Stimulated activated naive CD4-positive, alpha-beta T cell treated with Interleukin-2 at 50 U/mL for 16 hours (primary cell): ENCODE measurements around the gene PSMD6.

Experiments
- DNase-seq: peaks from one replicate; lab custom pipeline; 2025; lab: John Stamatoyannopoulos, UW

PSMD6 gene

DNA sequence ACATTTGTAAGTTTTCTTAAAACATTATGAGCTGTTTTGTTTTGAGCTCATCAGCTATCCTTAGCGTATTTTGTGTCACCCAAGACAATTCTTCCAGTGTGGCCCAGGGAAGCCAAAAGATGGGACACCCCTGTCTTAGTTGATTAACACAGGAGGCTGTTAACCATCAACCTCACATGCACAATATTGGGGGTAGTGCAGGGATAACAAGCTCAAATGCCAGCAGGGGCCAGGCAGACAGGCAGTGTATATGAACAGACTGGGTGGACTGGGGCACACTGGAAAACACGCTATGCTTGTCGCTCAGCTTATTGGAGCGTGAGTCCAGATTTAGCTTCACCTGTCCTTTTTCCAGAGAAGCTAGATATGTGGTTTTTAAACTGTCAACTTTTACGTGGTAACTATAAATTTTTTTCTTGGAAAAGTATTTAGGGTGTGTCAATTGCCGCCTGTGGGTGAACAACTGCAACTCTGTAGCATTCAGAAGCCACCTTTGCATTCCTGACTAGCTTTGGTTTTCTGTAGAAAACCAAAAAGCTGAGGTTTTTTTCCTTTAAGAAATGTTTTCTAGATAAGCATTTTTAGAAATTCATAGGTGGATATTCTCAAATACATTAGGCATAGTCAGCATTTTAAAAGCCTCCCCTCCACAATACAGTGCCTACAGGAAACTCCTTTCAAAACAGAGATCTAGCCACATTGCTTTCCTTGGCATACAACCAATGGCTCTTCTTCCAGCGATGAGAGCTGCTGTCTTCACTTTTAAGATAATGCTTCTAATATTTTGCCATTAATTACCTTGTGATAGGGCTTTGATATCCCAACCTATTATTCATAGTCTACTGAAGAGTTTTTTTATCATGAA, 14.6 kb downstream of the PSMD6 start:
- DNase-seq = no peak

DNA sequence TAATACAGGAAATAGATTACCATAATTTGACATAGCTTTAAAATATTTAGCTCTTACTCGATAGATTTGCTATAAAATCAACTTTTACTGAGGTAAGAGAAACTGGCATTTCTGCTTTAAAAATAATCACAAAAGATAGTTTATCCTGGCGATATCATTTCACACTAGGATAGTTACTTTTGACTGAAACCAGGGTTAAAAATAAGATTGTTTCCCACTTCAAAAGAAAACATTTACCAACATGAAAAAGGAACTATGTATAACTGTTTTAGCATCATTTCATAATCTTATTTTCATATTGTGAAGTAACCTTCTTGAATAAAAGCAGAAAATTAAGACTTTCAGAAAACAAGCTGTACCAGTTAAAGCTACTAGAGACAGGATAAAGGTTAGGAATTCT, 15.3 kb downstream of the PSMD6 start:
- DNase-seq = no peak

DNA sequence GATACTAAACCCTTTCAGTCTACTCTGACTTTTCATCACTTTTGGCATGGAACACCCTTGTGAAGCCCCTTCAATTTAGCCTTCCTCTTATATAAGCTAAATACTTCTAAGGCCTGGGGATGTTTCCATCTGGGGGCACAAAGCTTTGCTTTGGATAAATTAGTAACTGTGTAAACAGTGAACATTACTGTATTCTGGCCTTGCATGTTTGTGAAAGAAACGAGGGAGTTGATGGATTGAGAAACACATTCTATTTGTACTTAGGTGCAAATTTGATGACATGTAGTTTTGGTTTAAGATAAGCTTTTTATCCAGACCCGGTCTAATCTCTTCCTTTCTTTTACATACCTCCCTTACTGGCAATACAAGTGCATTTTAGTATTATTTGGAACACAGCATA, 19.7 kb downstream of the PSMD6 start:
- no peak for DNase-seq

DNA sequence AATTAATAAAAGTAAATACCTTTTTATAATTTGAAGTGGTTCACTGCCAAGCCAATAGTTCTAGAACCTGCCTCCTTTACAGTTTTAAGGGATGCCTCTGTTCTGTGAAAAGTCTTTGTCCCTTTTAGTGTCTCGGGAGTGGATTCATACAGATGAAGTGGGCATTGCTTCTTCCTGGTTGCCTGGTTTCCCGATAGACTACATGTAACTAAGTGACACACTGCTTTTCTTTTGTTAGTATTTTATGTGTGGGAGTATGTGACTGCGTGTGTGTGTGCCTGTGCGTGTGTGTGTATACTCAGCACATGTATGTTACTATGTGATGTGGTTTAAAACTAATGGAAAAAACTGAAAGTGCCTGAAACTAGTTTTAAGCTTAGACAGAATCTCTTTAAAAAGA, 21.1 kb downstream of the PSMD6 start:
- no peak for DNase-seq

DNA sequence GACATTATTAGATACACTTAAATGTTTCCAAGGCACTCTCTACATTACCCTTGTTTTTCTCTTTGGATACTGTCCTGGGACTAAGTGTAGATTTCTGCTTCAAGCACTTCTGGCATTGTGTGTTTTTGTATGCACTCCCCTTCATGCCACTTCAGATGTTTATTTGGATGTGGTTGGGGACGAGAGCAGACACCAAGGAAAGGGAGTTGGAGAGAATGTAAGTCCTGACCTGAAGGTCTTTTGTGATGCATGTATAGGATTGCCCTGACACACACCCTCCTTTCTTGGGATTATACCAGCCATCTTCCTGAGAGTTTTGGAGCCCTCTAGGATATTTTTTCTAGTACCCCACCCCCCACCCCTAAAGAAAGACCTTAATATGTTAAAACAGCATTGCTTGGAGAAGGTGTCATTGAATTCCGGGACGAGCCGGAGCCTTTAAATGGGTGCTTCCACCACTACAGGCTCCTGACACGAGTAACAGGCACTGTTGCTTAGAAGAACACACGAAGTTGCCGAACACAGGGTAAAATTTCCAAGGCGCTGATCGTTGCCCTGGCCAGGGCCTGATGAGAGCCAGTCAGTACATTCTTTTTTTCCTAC, 22.7 kb downstream of the PSMD6 start:
- DNase-seq = no peak

DNA sequence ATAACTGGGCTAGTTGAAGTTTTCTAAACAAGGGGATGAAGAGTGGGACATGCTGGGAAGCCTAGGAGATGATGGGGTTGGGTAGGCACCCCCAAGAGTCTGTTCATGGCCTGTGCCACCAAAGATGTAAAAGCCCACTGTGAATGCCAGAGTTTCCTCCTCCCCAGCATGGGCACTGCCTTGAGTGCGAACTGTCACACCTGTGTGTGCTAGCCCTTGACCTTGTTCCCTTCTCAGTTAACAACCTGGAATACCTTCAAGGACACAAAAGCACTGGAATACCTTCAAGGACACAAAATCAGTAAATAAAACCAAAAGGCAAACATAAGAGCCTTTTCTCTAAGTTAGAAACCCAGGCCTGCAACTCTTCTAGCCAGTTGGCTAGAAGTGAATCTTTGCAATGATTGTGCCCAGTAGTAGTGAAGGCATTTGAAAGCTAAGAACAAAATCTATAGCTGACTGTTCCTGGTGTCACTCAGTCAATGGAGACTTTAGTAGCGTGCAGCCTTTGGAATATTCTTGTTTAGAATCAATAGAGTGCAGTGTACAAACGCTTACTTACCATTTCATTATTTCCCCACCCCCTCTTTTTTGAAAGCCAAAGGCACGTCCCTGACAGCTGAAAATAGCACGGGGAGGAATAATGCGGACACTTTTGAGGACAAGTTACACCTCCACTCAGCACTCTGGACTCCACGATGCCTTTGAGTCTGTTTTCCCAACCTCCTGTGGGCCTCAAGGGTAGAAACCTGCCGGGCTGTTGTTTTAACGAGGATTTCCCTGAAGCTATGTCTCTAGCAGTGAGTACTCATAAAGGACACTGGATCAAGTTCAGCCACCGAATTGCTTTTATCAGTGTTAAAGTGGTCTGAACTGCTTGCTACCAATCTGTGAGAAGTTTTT, 24.2 kb downstream of the PSMD6 start:
- no peak for DNase-seq

DNA sequence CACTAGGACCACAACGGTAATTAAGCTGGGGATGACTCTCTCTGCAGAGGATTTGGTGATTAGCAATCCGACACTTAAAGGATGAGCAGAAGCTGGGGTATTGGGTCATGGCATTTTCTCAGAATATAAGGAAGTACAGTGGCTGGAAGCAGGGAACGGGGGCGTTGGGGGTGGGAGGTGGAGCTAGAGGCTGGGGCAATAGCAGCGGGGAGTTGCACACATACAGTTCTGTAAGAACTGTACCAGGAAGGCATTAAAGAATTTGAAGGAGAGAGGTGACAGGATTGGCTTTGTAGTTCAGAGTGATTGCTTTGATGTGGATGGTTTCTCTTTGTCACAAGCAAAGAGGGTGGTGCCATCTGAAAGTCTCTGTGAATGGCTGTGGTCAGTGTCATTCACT, 28.2 kb downstream of the PSMD6 start:
- no peak for DNase-seq

DNA sequence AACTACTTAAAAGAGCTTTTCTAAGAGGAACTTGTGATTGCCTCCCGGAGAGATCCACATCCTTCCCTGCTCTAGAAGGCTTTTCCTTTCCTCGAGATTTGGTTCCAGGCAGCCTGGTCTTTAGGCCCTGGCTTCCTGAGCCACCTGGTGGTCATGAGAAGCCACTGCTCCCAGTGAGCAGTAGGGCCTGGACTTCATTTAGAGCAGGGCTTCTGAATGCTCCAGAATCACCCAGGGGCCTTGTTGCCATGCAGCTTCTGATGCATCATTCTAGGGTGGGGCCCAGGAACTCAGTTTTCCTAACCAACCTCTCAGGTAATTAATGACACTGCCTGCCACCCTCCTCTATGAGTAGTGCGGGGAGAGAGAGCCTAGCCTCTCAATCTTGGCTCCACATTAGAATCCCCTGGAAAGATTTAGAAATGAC, 29.6 kb downstream of the PSMD6 start:
- DNase-seq = peak; percentile 15

DNA sequence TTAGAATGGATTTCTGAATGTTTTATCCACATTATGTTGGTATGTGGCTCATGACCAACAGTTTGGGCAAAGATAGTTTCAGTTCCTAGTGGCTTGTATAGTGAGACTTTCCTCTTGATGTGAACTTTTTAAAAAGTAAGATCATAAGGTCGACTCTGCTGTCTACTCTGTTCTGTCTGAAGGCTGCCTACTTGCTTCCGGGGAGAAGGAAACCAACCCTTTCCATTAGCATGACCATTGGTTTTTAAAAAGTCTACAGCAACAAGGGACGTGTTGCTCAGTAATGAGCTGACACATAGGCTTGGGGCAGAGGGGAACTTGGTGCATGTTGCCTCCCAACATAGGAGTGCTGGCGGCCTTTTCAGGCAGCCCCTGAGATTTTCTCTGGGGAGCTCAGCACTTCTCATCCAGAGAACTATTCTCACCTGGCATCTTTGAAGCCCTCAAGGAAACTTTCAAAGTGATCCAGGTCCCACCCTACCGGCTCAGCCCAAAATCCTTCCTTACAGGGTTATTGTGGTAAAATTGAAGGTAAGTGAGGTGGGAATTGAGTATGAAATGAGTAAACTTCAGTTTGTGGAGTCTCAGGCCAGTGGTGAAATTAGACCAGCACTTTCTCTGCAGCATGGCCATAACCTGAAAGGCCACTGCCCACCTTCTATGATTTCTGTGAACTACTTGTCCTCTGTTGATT, 30.6 kb downstream of the PSMD6 start:
- DNase-seq = no peak

DNA sequence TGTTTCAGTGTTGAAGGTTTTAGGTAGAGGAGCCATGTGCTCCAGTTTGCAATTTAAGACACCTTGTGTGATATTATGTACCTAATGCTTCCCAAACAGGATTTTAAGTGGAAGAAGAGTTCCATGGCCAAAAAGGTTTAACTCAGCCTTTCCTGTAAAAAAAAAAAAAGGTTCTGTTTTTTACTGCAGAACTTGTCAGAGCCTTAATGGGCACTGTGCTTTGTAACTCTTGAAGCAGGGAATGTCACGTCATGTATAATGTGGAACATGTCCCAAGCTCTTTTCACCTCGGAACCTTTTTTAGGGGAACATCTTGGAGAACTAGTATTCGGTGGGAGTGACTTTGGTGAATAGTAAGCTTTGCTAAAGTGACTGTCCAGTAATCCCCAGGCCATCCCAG, 31.6 kb downstream of the PSMD6 start:
- DNase-seq = no peak

DNA sequence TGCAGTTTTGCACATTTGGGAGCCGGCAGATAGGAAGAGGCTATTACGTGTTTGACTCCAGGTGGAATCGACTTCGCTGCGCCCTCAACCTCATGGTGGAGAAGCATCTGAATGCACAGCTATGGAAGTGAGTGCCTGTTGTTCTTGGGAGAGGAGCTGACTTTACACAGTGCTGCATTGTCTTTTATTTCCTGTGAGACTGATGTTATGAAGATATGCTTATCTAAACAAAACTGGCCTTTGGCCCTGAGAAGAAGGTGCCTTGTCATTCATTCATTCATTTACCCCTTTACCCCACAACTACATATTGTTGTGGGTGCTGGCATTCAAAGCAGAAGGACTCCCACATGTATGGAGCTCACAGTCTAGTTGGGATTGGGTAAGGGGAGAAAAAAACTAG, 32.6 kb downstream of the PSMD6 start:
- DNase-seq = no peak

DNA sequence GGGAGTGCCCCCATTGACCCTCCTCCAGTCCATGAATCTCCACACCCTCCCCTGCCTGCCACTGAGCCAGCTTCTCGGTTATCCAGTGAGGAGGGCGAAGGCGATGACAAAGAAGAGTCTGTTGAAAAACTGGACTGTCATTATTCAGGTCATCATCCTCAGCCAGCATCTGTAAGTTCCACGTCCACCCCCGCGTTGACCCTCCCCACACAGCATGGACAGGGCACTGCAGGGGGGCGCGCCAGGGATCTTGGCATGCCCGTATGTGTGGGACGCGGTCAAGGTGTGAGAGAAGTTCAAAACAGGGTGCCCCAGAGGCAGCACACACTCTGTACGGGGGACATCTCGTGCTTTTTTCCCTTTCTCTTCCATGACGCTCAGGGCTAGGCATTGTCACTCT, 33.1 kb downstream of the PSMD6 start:
- no peak for DNase-seq

DNA sequence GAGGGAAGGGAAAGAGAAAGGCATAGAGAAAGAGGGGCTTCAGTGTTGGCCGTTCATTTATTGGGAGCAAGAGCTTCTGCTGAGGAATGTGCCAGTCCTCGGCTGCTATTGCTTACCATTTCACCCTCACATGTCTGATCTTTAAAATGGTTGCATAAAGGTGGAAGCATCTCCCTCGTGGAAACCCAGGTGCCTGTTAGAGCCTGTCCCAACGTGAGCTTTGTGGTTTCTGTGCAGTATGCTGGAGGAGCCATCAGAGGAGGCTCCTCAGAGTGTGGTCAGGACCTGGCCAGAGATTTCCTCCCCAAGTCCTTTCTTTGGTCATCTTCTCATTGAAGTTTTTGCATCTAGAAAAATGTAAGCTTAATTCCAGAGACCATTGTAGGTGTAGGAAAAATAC, 34.4 kb downstream of the PSMD6 start:
- no peak for DNase-seq

DNA sequence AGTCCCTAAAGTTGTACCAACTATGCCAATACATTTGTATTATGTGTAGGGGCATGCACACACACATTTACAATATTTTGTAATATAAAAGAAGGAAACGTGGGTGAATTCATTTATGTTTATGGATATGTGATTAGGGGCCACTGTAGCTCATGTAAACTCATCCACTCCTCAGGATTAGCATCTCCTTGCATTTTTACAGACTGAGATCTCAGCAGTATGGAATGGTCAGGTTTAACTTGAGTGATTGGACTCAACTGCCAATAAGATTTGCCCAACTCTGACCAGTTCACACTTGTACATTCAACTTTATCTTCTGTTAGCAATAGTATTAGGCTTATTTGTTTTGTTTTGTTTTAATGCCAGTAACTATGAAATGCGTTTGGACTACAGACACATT, 36.5 kb downstream of the PSMD6 start:
- DNase-seq = no peak

DNA sequence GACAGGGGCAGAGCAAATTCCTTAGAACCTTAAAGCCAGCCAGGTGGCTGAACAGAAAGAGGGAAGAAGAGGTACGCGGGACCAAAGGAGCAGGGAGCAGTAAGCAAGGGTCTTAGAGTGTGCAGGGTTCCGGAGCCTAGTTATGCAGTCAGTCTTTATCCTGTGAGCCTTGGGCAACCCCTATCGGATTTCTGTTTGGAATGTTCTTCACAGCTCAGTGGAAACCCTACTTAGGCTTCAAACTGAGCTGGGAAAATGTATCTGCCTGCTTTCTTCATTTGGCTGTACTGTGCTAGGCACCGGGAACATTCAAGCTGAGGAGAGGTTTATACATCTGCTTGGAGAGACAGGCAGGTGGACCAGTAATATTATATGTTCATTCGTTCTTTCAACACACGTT, 37.1 kb downstream of the PSMD6 start:
- no peak for DNase-seq

DNA sequence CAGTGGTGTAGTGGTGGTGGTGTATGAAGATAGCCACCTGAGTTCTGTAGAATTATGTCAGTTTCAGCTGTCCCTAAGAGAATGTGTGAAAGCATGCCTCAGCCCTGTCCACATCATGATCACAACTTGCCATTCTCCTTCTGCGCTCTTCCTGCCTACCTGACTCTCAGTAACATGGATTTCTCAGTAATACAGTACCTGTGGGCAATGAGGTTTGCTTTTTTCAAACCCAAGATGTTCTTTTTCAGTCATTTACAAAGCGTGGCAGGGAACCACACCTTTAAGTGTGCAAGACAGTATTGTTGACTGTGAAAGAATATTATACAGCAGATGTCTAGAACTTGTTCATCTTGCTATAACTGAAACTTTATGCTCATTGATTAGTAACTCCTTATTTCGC, 38.9 kb downstream of the PSMD6 start:
- DNase-seq = no peak

DNA sequence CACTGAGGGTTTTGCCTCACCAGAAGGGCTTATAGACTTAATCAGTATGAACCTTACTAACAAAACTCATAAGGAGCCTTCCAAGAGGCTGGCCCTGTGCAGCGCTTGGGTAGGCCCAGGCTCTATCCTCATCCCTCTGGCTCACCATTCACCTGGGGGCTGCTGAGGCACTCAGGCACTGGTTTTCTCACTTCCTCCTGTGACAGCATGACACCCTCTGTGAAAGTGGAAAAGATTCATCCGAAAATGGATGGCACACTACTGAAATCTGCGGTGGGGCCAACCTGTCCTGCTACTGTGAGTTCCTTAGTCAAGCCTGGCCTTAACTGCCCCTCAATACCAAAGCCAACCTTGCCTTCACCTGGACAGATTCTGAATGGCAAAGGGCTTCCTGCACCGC, 41.3 kb downstream of the PSMD6 start:
- DNase-seq = no peak

DNA sequence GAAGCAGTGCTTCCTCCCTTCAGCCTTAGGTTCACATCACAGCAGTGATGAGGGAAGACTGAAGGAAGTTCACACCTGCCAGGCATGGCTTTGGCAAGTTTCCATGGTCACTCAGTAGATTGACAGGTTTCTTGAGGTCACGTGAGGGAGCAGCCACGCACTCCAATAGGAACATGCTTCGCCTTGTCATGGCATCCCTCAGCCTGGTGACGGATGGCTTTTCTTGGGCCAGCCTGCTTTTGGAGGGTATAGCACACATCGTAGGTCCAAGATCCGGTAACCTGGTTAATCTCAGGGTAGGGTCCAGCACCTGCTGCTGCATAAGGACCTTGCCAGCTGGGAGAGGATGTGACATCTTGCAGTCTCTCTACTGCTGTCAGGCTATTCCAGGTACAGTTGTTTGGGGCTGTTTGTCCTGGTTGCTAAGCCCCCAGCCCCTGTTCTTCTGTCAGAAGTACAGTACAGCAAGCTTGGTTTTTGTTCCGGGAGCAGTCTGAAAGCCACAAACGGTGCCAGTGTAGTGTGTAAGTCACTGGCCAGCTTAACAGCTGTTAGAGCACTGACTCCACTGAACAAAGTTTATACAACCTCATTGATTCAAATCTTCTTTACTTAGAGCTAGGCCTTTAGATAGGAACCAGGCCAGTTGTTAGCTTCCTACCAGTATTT, 42.3 kb downstream of the PSMD6 start:
- no peak for DNase-seq

DNA sequence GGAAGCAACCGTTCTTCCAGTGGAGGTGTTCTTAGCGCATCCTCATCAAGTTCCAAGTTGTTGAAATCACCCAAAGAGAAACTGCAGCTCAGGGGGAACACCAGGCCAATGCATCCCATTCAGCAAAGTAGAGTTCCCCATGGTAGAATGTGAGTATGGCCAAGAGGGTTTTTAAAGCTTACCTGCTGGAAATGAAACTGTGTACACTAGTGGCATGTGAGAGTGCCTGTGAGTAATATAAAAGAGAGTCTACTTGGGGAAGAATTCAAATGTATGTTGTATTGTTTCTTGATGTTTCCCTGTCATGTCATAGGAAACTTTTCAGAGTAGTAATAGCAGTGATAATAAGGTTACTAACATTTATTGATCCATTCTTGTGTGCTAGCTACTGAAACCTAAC, 43.3 kb downstream of the PSMD6 start:
- DNase-seq = no peak

DNA sequence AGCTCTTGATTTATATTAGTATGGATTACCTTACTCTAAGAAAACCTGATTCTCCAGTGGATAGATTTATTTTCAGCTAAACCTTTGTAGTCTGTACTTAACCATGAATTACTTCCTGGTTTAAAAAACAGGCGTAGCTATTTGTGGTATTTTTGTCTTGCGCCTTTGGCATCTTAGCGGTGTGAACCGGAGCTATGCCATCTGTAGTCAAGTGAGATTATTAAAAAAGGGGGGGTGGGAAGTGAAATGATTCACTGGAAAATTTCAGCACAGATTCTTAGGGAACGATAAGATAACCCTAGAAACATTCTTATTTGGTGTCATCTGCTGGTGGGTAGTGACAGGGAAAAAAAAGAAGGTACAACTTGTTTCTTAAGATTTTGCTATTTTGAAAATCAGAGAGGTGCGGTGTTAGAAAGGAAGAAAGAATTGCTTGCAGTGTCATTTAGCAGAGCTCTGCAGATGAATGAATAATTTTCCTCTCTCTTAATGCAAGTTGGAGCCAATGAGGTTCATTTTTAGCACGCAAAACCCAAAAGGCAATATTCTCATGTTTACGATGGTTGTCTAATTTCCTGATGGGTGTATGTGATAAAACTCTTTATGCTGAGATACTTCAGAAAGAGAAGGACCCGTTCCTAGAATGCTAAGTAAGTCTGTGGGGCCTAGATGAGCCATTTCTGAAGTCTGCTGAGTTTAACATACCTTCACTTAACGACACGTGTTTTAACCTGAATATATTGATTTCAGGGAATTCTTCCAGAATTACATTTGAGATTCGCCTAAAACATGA, 44.0 kb downstream of the PSMD6 start:
- no peak for DNase-seq

DNA sequence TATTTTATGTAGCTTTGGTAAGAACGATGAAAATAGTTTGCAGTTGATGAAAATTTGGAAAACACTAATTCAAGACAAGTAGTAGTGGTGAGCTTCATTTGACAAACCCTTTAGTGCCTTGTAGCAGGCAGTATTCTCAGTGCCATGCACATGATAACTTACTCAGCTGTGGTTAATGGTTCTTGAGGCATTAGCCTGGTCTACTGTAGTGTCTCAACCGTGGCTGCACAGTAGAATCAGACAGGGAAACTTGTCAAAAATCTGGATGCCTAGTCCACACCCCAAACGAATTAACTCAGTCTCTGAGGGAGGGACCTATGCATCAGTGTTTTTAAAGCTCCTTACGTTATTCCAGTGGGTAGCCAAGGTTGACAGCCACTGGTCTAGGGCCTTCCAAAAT, 45.4 kb downstream of the PSMD6 start:
- DNase-seq = no peak
